GM12892 (cell line): ENCODE measurements around the gene REXO1.

Experiments used
- POLR2A ChIP-seq: IDR thresholded peaks from 2 replicates; pipeline ENCODE4 v1.6.1; 2011; ENCODE audit warnings: low read depth, low read length, control low read depth
- POLR2AphosphoS5 ChIP-seq: IDR thresholded peaks from 2 replicates; pipeline ENCODE4 v1.6.1; 2011; ENCODE audit warnings: low read depth, low read length, control low read depth
- TAF1 ChIP-seq: IDR thresholded peaks from 2 replicates; pipeline ENCODE4 v1.6.1; 2011; ENCODE audit warnings: low read depth, mild to moderate bottlenecking, control low read depth, low read length, borderline replicate concordance

DNA sequence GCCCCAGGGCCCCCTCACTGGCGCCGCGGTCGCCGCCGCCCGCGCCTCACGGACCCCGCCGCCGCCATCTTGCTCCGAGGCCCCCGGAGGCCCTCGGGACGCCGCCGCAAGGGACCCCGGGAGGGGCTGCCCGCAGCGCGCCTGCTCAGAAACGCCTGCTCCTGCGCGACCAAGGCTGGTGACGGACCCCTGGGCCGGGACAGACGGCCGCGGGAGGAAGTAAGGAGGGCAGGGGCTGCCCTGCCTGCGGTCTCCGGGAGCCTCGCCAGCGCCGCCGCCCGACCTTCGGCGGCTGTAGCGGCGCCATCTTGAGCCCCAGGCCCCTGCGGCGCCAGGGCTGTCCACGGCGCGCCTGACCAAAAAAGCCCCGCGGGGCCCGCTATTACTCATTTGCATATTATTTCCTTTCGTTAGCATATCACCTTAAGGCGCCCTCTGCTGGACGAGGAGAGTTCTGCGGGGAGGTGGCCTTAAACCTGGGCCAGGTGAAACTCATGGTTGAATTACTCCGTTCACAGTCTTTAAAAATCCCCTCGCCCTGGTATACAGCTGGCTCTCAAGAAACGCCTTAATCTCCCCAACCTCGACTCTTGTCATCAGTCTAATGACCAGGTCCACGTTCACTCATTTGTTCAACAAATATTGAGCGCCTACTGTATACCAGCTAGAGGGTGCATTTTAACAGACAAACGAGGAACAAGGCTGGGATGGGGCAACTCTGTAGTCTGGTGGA is at the start of gene REXO1:
- TF ChIP-seq POLR2A = peak; percentile 89
- TF ChIP-seq TAF1 = peak; percentile 89
- TF ChIP-seq POLR2AphosphoS5 = peak; percentile 71
